Measurements from ENCODE around the gene TPI1.
"Not testable (repeated sequence)": the region's sequence is repeated elsewhere in the genome, so short reads cannot be mapped to it uniquely, and the experiment has no call there.

Gene TPI1

GRCh38 chr12:6866920-6867412 lies 365 bp upstream of the TPI1 start:
- DNase-seq (ENCODE audit: low spot score in 2 of 2), result no peak
- Mint-ChIP-seq H3K9me3 (no peaks in the 10 kb centered on the region), H3K4me1 (peaks cover 44% of the 10 kb centered on the region), H3K36me3 (peaks cover 100% of the 10 kb centered on the region), H3K4me3 (peak overlapping the region; percentile 91), H3K27ac (peak overlapping the region; percentile 98)
- ATAC-seq, result peak; percentile 1

GRCh38 chr12:6868211-6869048 lies 1.1 kb downstream of the TPI1 start:
- Mint-ChIP-seq H3K4me3 (peak overlapping the region; percentile 91), H3K9me3 (no peaks in the 10 kb centered on the region), H3K4me1 (peaks cover 56% of the 10 kb centered on the region), H3K36me3 (peaks cover 100% of the 10 kb centered on the region), H3K27ac (peak overlapping the region; percentile 98)
- ATAC-seq (peak; percentile 0), DNase-seq (ENCODE audit: low spot score in 2 of 2) (no peak)

- no peak for ATAC-seq
- Mint-ChIP-seq H3K4me3 (peak overlapping the region; percentile 91), H3K9me3 (no peaks in the 10 kb centered on the region), H3K4me1 (peaks cover 61% of the 10 kb centered on the region), H3K27ac (peak overlapping the region; percentile 98), H3K36me3 (peaks cover 100% of the 10 kb centered on the region)
- DNase-seq (ENCODE audit: low spot score in 2 of 2), result peak; percentile 73 to 91
Measured at GRCh38 chr12:6869049-6870021, 2.0 kb downstream of the TPI1 start.

- peak overlapping the region; percentile 91 for H3K4me3 Mint-ChIP-seq
- ATAC-seq; H3K9me3 Mint-ChIP-seq; DNase-seq (ENCODE audit: low spot score in 2 of 2): not testable (repeated sequence)
- H3K4me1 Mint-ChIP-seq, result peaks cover 61% of the 10 kb centered on the region
- peak overlapping the region; percentile 98 for H3K27ac Mint-ChIP-seq
- H3K36me3 Mint-ChIP-seq, result peaks cover 100% of the 10 kb centered on the region
Measured at GRCh38 chr12:6870304-6870703, 3.0 kb downstream of the TPI1 start.

GRCh38 chr12:6871052-6871957 lies 4.0 kb downstream of the TPI1 start:
- Mint-ChIP-seq H3K27ac (peak overlapping the region; percentile 98), H3K9me3 (no peaks in the 10 kb centered on the region), H3K4me1 (peaks cover 61% of the 10 kb centered on the region), H3K4me3 (peak overlapping the region; percentile 91), H3K36me3 (peaks cover 100% of the 10 kb centered on the region)
- DNase-seq (ENCODE audit: low spot score in 2 of 2) (peak in 1 of 2 donors; percentile 67), ATAC-seq (peak; percentile 17)

GRCh38 chr12:6872073-6873048 lies 5.0 kb downstream of the TPI1 start:
- Mint-ChIP-seq H3K4me3 (peak overlapping the region; percentile 91), H3K9me3 (no peaks in the 10 kb centered on the region), H3K36me3 (peaks cover 100% of the 10 kb centered on the region), H3K4me1 (peaks cover 58% of the 10 kb centered on the region), H3K27ac (peak overlapping the region; percentile 98)
- DNase-seq (ENCODE audit: low spot score in 2 of 2), result peak; percentile 95 to 96
- ATAC-seq, result peak; percentile 47

GRCh38 chr12:6873094-6874014 lies 6.0 kb downstream of the TPI1 start, which contains the start of gene SPSB2:
Gene SPSB2, minus strand, starts transcription at chr12:6873303. Its CDS starts 402 bp downstream, at chr12:6872901.
- peak within 1 kb of the TSS; percentile 98 for H3K27ac Mint-ChIP-seq
- no peaks in the 10 kb centered on the region for H3K9me3 Mint-ChIP-seq
- H3K4me1 Mint-ChIP-seq, result peaks cover 53% of the 10 kb centered on the region
- peaks cover 100% of the 10 kb centered on the region for H3K36me3 Mint-ChIP-seq
- ATAC-seq, result peak; percentile 82
- peak; percentile 99 to 100 for DNase-seq (ENCODE audit: low spot score in 2 of 2)
- peak within 1 kb of the TSS; percentile 91 for H3K4me3 Mint-ChIP-seq

GRCh38 chr12:6874015-6874368 lies 6.7 kb downstream of the TPI1 start:
- DNase-seq (ENCODE audit: low spot score in 2 of 2); ATAC-seq; H3K9me3 Mint-ChIP-seq: not testable (repeated sequence)
- Mint-ChIP-seq H3K27ac (peak overlapping the region; percentile 98), H3K4me3 (peak overlapping the region; percentile 91), H3K36me3 (peaks cover 100% of the 10 kb centered on the region), H3K4me1 (peaks cover 47% of the 10 kb centered on the region)

- H3K4me1 Mint-ChIP-seq; DNase-seq (ENCODE audit: low spot score in 2 of 2); H3K9me3 Mint-ChIP-seq; H3K27ac Mint-ChIP-seq; H3K4me3 Mint-ChIP-seq; ATAC-seq: not testable (repeated sequence)
- H3K36me3 Mint-ChIP-seq, result peaks cover 77% of the 10 kb centered on the region
Measured at GRCh38 chr12:6879824-6880223, 12.5 kb downstream of the TPI1 start.

- DNase-seq (ENCODE audit: low spot score in 2 of 2) (no peak), ATAC-seq (no peak)
- Mint-ChIP-seq H3K9me3 (no peaks in the 10 kb centered on the region), H3K4me3 (no peak overlapping the region), H3K36me3 (peaks cover 51% of the 10 kb centered on the region), H3K4me1 (no peaks in the 10 kb centered on the region), H3K27ac (no peak overlapping the region)
Measured at GRCh38 chr12:6883252-6883651, 15.9 kb downstream of the TPI1 start.

GRCh38 chr12:6883683-6884082 lies 16.4 kb downstream of the TPI1 start:
- H3K9me3 Mint-ChIP-seq, result no peaks in the 10 kb centered on the region

GRCh38 chr12:6884539-6884938 lies 17.2 kb downstream of the TPI1 start:
- H3K4me1 Mint-ChIP-seq, result no peaks in the 10 kb centered on the region
- peaks cover 38% of the 10 kb centered on the region for H3K36me3 Mint-ChIP-seq
- no peaks in the 10 kb centered on the region for H3K9me3 Mint-ChIP-seq
- no peak for DNase-seq (ENCODE audit: low spot score in 2 of 2)
- no peak for ATAC-seq
- H3K4me3 Mint-ChIP-seq, result no peak overlapping the region
- no peak overlapping the region for H3K27ac Mint-ChIP-seq

More at GRCh38 chr12:6883683-6884082, 16.4 kb downstream of the TPI1 start:
- Mint-ChIP-seq H3K27ac (no peak overlapping the region), H3K4me3 (no peak overlapping the region), H3K36me3 (peaks cover 46% of the 10 kb centered on the region), H3K4me1 (no peaks in the 10 kb centered on the region)
- ATAC-seq, result peak; percentile 5
- DNase-seq (ENCODE audit: low spot score in 2 of 2), result no peak

All from stimulated activated effector memory CD8-positive, alpha-beta T cell treated with anti-CD3 and anti-CD28 coated beads, Interleukin-12 subunit alpha, Interleukin-12 subunit beta, amount 100 ng/mL, for 72 hours (primary cell).